Measurements from ENCODE around the gene TMEM35B.
"Not testable (repeated sequence)": the region's sequence is repeated elsewhere in the genome, so short reads cannot be mapped to it uniquely, and the experiment has no call there.

The TMEM35B gene

DNA sequence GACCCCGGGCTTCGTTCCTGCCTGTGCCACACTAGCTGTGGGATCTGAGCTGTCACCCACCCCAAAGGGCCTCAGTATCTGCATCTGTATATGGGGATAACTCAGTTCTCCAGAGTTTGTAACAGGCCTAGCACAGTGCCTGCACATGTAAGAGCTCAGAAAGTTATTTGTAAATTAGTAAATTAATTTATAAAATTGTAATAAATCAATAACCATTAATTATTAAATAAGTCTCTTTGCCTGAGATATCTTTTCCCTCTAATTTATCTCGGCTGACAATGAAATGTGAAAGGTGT lies 410 bp upstream of the TMEM35B start:
- peaks cover 17% of the 10 kb centered on the region for H3K4me1 ChIP-seq
- H3K9me3 ChIP-seq; H3K27me3 ChIP-seq (ENCODE audit: low read depth); H3K36me3 ChIP-seq (replicated peaks); in situ Hi-C loops (cut with MboI; ENCODE audit: low sequenced_read_pairs); DNase-seq (ENCODE audit: low spot score in 2 of 2): not testable (repeated sequence)
- H3K4me3 ChIP-seq: peak overlapping the region; percentile 50

DNA sequence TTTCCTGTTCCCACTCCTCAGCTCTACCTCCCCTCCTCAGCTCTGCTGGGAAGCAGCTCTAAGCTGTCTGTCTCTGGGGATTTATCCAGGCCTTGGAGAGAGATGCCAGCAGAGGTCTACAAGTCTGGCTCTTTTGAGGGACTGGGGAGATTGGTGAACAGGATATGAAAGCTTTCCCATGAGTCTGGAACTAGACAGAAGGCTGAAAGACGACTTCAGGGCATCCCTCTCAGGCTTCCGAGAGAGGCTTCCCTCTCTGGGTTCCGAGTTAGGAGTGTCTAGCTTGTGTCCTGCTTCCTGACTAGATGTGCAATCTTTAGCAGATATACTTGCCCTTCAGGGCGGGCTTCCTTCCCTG lies 733 bp downstream of the TMEM35B start:
- peak overlapping the region; percentile 50 for H3K4me3 ChIP-seq
- peaks cover 17% of the 10 kb centered on the region for H3K4me1 ChIP-seq
- no peaks in the 10 kb centered on the region for H3K9me3 ChIP-seq
- in situ Hi-C loops (cut with MboI; ENCODE audit: low sequenced_read_pairs): no loop called here
- peak; percentile 26 to 28 for DNase-seq (ENCODE audit: low spot score in 2 of 2)
- H3K36me3 ChIP-seq (replicated peaks): no peaks in the 10 kb centered on the region; the same call in 1 of the 2 replicates
- H3K27me3 ChIP-seq (ENCODE audit: low read depth): no peaks in the 10 kb centered on the region

DNA sequence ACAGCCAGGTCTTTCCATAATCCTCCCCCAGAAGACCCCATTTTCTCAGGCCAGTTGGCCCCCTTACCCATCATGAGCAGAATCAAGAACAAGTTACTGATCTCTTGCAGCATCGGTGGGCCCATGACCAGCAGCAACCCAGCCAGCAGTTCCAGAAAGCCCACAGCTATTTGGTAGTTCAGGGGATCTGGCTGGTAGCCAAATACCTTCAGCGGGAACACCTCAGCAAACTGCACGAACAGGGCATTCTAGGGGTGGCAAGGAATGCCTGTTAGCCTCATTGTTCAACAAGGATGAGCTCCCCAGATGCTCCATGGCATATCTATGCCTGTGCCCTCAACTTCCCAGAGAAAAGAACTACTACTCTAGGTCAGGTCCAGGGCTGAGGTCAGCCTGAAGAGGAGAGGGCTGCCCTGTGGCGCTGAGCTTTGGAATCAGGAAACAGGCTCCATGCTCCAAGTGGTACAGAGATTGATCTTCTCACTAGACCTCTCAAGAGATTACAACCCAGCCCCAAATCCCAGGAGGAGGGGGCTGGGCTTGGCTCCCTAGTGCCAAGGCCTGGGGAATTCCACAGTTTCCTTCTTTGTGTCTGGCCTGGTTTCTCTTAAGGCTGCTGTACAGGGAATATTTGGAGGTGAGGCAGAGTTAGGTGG lies 1.3 kb downstream of the TMEM35B start:
- H3K4me1 ChIP-seq: peaks cover 17% of the 10 kb centered on the region
- H3K4me3 ChIP-seq: peak overlapping the region; percentile 50; the same call in 1 of the 2 replicates
- H3K27me3 ChIP-seq (ENCODE audit: low read depth): no peaks in the 10 kb centered on the region
- no peaks in the 10 kb centered on the region; the same call in 1 of the 2 replicates for H3K36me3 ChIP-seq (replicated peaks)
- no peaks in the 10 kb centered on the region for H3K9me3 ChIP-seq
- in situ Hi-C loops (cut with MboI; ENCODE audit: low sequenced_read_pairs): no loop called here
- DNase-seq (ENCODE audit: low spot score in 2 of 2): no peak

DNA sequence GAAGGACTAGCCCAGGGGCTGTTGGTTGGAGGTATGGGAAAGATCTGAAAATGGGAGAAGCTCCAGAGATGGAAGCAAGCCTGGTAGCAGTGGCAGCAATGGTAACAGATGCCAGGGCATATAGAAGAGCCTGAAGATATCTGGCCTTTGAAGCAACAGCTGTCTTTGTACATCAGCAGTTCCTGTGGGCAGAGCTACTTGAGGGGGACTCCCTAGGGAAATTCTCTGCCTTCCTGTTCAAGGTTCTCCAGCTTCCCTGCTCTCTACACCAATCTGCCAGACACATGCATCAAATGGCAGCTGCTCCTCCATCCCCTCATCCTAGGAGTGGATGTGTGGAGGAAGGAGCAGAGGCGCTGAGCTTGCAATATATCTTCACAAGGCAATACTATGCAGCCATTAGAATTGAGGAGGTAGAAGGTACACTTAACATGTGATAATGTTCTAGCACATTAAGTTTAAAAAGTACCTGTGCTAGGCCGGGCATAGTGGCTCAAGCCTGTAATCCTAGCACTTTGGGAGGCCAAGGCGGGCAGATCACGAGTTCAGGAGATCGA lies 2.2 kb downstream of the TMEM35B start:
- H3K9me3 ChIP-seq: no peaks in the 10 kb centered on the region
- no peak for DNase-seq (ENCODE audit: low spot score in 2 of 2)
- no peak overlapping the region for H3K4me3 ChIP-seq
- H3K4me1 ChIP-seq: peaks cover 17% of the 10 kb centered on the region
- in situ Hi-C loops (cut with MboI; ENCODE audit: low sequenced_read_pairs): no loop called here
- H3K36me3 ChIP-seq (replicated peaks): no peaks in the 10 kb centered on the region; the same call in 1 of the 2 replicates
- no peaks in the 10 kb centered on the region for H3K27me3 ChIP-seq (ENCODE audit: low read depth)

DNA sequence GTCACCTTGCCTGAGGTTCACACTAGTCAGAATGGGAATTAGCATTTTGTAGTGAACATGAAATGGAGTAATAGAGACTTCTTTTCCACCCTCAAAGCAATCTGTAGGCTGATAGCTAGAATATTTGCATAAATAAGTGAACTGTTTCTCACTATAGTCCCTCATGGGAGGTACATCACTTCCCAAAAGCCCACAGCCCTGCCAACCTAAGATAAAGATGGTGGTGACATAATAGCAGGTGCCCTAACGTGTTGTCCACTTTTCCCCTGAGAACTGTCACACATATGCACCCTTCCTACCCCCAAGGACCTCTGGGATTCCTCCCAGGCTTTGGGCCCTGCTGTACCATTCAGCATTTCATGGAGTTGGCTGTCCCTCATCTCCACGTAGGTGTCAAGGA lies 4.4 kb downstream of the TMEM35B start:
- Histone ChIP-seq H3K27me3 (ENCODE audit: low read depth) (no peaks in the 10 kb centered on the region), H3K4me1 (peaks cover 11% of the 10 kb centered on the region), H3K4me3 (no peak overlapping the region), H3K36me3 (replicated peaks) (no peaks in the 10 kb centered on the region), H3K9me3 (no peaks in the 10 kb centered on the region)
- in situ Hi-C loops (cut with MboI; ENCODE audit: low sequenced_read_pairs): no loop called here
- no peak for DNase-seq (ENCODE audit: low spot score in 2 of 2)

DNA sequence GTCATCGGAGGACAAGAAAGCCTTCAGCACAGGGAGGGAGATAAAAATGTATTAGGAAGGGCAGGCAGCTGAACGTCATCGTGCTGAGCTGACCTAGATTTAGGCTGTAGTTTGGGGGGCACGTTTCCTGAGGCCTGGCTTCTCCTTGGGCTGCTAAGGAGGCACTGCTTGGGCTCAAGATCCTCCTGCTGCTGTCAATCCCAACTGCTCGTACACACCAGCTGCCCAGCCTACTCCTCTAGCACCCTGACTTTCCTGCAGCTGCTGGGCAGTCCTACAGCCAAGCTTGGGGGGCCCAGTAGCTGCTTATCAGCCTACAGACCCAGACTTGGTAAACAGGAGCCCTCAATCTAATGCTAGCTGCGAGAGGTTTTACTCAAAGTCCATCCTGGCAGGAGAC lies 6.2 kb downstream of the TMEM35B start:
- Histone ChIP-seq H3K9me3 (no peaks in the 10 kb centered on the region), H3K27me3 (ENCODE audit: low read depth) (no peaks in the 10 kb centered on the region), H3K36me3 (replicated peaks) (no peaks in the 10 kb centered on the region), H3K4me3 (no peak overlapping the region), H3K4me1 (peaks cover 2% of the 10 kb centered on the region)
- in situ Hi-C loops (cut with MboI; ENCODE audit: low sequenced_read_pairs): no loop called here
- no peak for DNase-seq (ENCODE audit: low spot score in 2 of 2)

DNA sequence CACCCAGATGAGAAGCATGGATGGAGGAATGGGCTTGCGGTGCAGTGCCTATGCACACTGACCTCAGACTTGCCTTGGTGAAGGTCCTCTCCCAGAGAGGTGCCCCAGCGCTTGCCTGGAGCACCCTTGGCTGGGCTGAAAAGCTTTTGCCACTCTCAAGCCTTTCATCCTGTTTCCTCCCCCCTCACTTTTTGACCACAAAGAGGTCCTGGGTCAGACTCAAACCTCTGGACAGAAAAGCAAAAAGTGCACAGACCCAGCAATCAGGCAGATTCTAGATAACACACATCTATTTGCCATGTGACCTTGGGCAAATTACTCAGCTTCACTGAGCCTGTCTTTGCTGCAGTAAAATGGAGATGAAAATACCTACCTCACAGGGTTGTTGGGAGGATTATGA lies 7.3 kb downstream of the TMEM35B start:
- Histone ChIP-seq H3K4me3 (no peak overlapping the region), H3K4me1 (no peaks in the 10 kb centered on the region), H3K27me3 (ENCODE audit: low read depth) (no peaks in the 10 kb centered on the region), H3K36me3 (replicated peaks) (no peaks in the 10 kb centered on the region), H3K9me3 (no peaks in the 10 kb centered on the region)
- no peak for DNase-seq (ENCODE audit: low spot score in 2 of 2)
- in situ Hi-C loops (cut with MboI; ENCODE audit: low sequenced_read_pairs): no loop called here

DNA sequence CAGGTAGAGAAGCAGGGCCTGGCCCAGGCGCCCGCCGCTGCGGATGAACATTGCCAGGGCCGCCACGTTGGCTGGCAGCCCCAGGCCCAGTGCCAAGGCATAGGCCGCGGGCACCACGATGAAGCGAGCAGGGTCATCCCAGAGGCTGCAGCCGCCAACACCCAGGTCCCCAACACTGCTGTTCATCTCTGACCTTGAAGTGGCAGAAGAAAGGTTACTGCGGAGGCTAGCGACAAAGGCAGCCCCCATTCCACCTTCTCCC lies 8.0 kb downstream of the TMEM35B start:
- Histone ChIP-seq H3K4me1 (no peaks in the 10 kb centered on the region), H3K9me3 (no peaks in the 10 kb centered on the region), H3K4me3 (no peak overlapping the region), H3K36me3 (replicated peaks) (no peaks in the 10 kb centered on the region), H3K27me3 (ENCODE audit: low read depth) (no peaks in the 10 kb centered on the region)
- in situ Hi-C loops (cut with MboI; ENCODE audit: low sequenced_read_pairs): no loop called here
- no peak for DNase-seq (ENCODE audit: low spot score in 2 of 2)

DNA sequence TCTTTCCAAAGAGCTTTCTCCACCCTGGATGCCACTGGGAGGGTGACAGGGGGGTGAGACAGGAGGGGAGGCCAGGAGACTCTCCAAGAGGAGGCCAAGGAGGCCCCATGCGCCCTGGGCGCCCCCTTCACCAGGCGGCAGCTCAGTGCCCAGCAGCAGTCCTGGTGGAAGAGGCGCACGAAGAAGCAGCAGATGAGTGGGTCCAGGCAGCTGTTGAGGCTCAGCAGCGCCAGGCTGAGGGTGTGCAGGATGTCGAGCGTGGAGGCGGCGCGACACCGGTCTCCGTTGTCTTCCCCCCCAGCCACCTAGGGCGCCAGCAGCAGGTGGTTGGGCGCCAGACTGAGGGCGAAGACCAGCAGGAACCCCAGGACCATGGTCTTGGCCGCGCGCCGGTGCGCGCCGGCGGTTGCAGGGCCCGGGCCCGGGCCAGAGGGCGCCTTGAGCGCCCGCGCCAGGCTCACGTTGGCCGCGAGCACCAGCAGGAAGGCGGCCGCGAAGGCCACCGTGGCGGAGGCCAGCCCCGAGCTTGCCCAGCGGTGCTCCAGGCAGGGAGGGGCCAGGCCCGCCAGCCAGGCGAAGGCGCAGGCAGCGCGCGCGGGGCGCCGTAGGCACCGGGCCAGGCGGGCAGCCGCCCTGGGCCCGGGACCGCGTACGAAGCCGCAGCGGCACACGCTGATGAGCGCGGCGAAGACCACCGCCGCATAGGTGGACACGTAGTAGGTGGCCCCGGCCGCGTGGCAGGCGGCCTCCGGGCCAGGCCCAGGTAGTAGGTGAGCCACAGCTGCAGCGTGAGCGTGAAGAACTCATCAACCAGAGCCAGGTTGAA lies 8.6 kb downstream of the TMEM35B start:
- no peak overlapping the region for H3K4me3 ChIP-seq
- no peaks in the 10 kb centered on the region for H3K27me3 ChIP-seq (ENCODE audit: low read depth)
- H3K4me1 ChIP-seq: no peaks in the 10 kb centered on the region
- no peaks in the 10 kb centered on the region for H3K9me3 ChIP-seq
- in situ Hi-C loops (cut with MboI; ENCODE audit: low sequenced_read_pairs): no loop called here
- no peak for DNase-seq (ENCODE audit: low spot score in 2 of 2)
- no peaks in the 10 kb centered on the region for H3K36me3 ChIP-seq (replicated peaks)

DNA sequence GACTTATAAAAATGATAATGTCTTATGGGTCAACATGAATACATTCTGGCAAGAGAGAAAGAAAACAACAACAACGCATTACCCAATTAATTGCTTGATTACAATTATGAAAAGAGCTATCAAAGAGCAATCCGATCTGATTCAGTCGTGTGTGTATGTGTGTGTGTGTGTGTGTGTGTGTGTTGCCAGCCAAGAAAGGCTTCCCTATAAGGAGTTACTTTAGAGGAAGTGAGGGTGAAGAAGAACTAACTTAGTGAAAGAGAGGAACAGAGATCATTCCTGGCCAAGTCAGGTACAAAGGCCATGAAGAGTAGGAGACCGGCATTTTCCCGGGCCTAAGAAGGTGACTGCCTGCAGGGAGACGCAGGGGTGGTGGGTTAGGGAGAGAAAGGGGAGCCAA lies 9.4 kb downstream of the TMEM35B start:
- H3K27me3 ChIP-seq (ENCODE audit: low read depth): no peaks in the 10 kb centered on the region
- no peaks in the 10 kb centered on the region for H3K36me3 ChIP-seq (replicated peaks)
- H3K4me1 ChIP-seq: peaks cover 6% of the 10 kb centered on the region
- in situ Hi-C loops (cut with MboI; ENCODE audit: low sequenced_read_pairs): no loop called here
- no peak for DNase-seq (ENCODE audit: low spot score in 2 of 2)
- no peaks in the 10 kb centered on the region for H3K9me3 ChIP-seq
- H3K4me3 ChIP-seq: no peak overlapping the region

DNA sequence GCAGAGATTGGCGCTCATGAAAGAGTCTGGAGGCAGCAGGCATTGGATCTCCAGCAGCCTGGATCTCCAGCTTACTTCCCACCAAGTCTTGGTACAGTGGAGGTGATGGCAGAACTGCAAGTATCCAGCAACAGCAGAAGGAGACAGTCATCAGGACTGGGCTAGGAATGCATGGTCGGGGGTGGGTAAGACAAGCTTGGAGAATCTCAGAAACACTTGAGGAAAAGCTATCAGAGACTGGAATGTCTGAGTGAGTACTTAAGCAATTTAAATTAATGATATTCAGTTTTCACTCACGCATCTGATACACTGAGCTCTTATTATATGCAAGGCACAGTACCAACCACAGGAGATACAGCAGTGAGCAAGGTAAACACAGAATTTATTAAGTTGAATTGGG lies 9.8 kb downstream of the TMEM35B start:
- Histone ChIP-seq H3K4me1 (peaks cover 10% of the 10 kb centered on the region), H3K9me3 (no peaks in the 10 kb centered on the region), H3K4me3 (no peak overlapping the region), H3K36me3 (replicated peaks) (no peaks in the 10 kb centered on the region), H3K27me3 (ENCODE audit: low read depth) (no peaks in the 10 kb centered on the region)
- in situ Hi-C loops (cut with MboI; ENCODE audit: low sequenced_read_pairs): no loop called here
- no peak for DNase-seq (ENCODE audit: low spot score in 2 of 2)

DNA sequence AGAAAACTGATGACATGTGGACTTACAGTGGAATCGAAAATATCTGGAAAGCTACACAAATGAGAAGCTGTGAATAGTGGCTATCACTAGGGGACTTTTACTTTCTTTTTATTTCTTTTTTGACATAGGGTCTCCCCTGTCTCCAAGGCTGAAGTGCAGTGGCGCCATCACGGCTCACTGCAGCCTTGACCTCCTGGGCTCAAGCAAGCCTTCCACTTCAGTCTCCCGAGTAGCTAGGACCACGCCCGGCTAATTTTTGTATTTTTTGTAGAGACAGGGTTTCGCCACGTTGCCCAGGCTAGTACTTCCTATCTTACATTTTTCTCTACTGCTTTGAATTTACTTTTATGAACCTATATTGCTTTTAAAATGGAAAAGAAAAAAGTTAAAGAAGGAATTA lies 10.5 kb downstream of the TMEM35B start:
- H3K4me1 ChIP-seq: peaks cover 10% of the 10 kb centered on the region
- no peaks in the 10 kb centered on the region for H3K27me3 ChIP-seq (ENCODE audit: low read depth)
- H3K4me3 ChIP-seq: no peak overlapping the region
- no peak for DNase-seq (ENCODE audit: low spot score in 2 of 2)
- H3K36me3 ChIP-seq (replicated peaks): no peaks in the 10 kb centered on the region
- in situ Hi-C loops (cut with MboI; ENCODE audit: low sequenced_read_pairs): no loop called here
- no peaks in the 10 kb centered on the region for H3K9me3 ChIP-seq

DNA sequence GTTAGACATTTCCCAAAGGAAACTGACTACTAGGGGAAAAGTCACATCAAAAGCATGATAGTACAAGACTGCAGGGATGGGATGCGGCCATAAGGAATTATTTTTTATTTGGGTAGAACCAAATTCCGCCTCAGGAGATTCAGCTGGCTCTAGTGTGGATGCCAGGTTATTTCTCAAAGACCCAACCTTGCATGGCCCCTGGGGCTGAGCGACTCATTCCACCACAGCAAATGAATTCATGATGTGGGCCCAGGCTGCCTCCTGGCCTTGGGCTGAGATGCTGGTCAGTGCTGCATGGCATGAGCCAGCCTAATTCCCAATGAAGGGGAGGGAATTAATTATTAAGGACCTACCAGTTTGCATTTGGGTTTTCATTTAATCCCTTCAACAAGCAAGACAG lies 11.8 kb downstream of the TMEM35B start:
- DNase-seq (ENCODE audit: low spot score in 2 of 2): no peak
- Histone ChIP-seq H3K4me1 (peaks cover 10% of the 10 kb centered on the region), H3K27me3 (ENCODE audit: low read depth) (no peaks in the 10 kb centered on the region), H3K36me3 (replicated peaks) (no peaks in the 10 kb centered on the region), H3K9me3 (peaks cover 5% of the 10 kb centered on the region; the same call in 1 of the 2 replicates), H3K4me3 (no peak overlapping the region)
- in situ Hi-C loops (cut with MboI; ENCODE audit: low sequenced_read_pairs): no loop called here

DNA sequence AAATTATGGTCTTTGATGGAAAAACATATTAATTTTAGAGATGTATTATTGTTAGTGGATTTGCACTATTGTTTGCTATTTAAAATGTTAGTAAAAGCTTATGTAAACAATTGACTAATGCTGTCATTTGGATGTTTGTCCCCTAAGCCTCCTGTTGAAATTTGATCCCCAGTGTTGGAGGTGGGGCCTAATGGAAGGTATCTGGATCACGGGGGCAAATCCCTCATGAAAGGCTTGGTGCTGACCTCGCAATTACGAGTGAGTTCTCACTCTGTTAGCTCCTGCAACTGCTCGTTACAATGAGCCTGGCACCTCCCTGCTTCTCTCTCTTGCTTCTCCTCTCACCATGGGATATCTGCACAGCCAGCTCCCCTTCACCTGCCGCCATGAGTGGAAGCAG lies 14.3 kb downstream of the TMEM35B start:
- in situ Hi-C loops (cut with MboI; ENCODE audit: low sequenced_read_pairs): no loop called here
- DNase-seq (ENCODE audit: low spot score in 2 of 2): peak; percentile 9 to 37
- Histone ChIP-seq H3K27me3 (ENCODE audit: low read depth) (no peaks in the 10 kb centered on the region), H3K36me3 (replicated peaks) (no peaks in the 10 kb centered on the region), H3K4me3 (no peak overlapping the region), H3K9me3 (peaks cover 5% of the 10 kb centered on the region; the same call in 1 of the 2 replicates), H3K4me1 (peaks cover 10% of the 10 kb centered on the region)
